ENCODE measurements around the gene LSM2. TPM values are rescaled to one million over a fixed set of nuclear protein-coding genes. Genes with fewer than 3 reads are reported as not detected.

LSM2 gene
- total and polyA plus RNA-seq, 9 of the 15 experiments (the other 6 are each of a cell fraction or from before 2014, with no cell fraction given), result 154 to 407 (median 223) TPM

GRCh38 chr6:31827286-31828079 lies 20.7 kb upstream of the LSM2 start, which contains the start of gene HSPA1B (continued):
- TF ChIP-seq HEY1 (CRISPR knock-in tag; IDR thresholded peaks at IDR 0.05; ENCODE audit: borderline replicate concordance), result peak; percentile 95
- TF ChIP-seq XRCC5 (IDR thresholded peaks at IDR 0.05; ENCODE audit: low read depth, low read length), result peak; percentile 47; the same call in 1 of the 2 replicates
- TF ChIP-seq SIRT6 (IDR thresholded peaks at IDR 0.05; ENCODE audit: low read depth, low read length), result no peak
- TF ChIP-seq SP1 (CRISPR knock-in tag; IDR thresholded peaks at IDR 0.05), result peak; percentile 97
- no peak for TF ChIP-seq ZNF253 (CRISPR knock-in tag; conservative IDR thresholded peaks at IDR 0.05)
- TF ChIP-seq RAD21 (CRISPR knock-in tag; conservative IDR thresholded peaks at IDR 0.05 in 1 of 2, IDR thresholded peaks at IDR 0.05 in 1 of 2), result peak; percentile 34 to 39; a peak in 2 of 4 replicates
- peak; percentile 57; the same call in 1 of the 2 replicates for TF ChIP-seq ZNF75A (CRISPR knock-in tag; IDR thresholded peaks at IDR 0.05)
- TF ChIP-seq MED1 (CRISPR knock-in tag; IDR thresholded peaks at IDR 0.05; ENCODE audit: borderline replicate concordance), result no peak
- TF ChIP-seq KLF6 (CRISPR knock-in tag; IDR thresholded peaks at IDR 0.05; ENCODE audit: borderline replicate concordance), result peak; percentile 62; the same call in 1 of the 2 replicates
- TF ChIP-seq NFATC3 (IDR thresholded peaks at IDR 0.05), result no peak
- peak in 1 of 2 experiments; percentile 78; a peak in 1 of 3 replicates for TF ChIP-seq CBX3 (IDR thresholded peaks at IDR 0.05; ENCODE audit: borderline replicate concordance in 1 of 2, low read length in 2 of 2)
- TF ChIP-seq THAP7 (CRISPR knock-in tag; IDR thresholded peaks at IDR 0.05), result peak; percentile 80; the same call in 1 of the 2 replicates
- TF ChIP-seq ELF2 (CRISPR knock-in tag; IDR thresholded peaks at IDR 0.05), result peak; percentile 73; the same call in 1 of the 2 replicates
- no peak for TF ChIP-seq ZNF778 (CRISPR knock-in tag; IDR thresholded peaks at IDR 0.05)
- peak; percentile 100 for TF ChIP-seq POLR2B (IDR thresholded peaks at IDR 0.05; ENCODE audit: low read depth, partially characterized antibody)
- peak; percentile 76 for TF ChIP-seq BMI1 (IDR thresholded peaks at IDR 0.05; ENCODE audit: low read length)
- peak; percentile 68 for TF ChIP-seq ZNF431 (CRISPR knock-in tag; IDR thresholded peaks at IDR 0.05)
- TF ChIP-seq, protein P1, sequence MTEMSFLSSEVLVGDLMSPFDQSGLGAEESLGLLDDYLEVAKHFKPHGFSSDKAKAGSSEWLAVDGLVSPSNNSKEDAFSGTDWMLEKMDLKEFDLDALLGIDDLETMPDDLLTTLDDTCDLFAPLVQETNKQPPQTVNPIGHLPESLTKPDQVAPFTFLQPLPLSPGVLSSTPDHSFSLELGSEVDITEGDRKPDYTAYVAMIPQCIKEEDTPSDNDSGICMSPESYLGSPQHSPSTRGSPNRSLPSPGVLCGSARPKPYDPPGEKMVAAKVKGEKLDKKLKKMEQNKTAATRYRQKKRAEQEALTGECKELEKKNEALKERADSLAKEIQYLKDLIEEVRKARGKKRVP (CRISPR knock-in tag; IDR thresholded peaks at IDR 0.05), result peak; percentile 79
- TF ChIP-seq ZNF436 (CRISPR knock-in tag; IDR thresholded peaks at IDR 0.05), result peak; percentile 69
- peak; percentile 86; the same call in 1 of the 2 replicates for TF ChIP-seq ZNF232 (CRISPR knock-in tag; IDR thresholded peaks at IDR 0.05)
- TF ChIP-seq PPARD (CRISPR knock-in tag; IDR thresholded peaks at IDR 0.05), result no peak
- peak; percentile 91 for TF ChIP-seq CHCHD3 (CRISPR knock-in tag; IDR thresholded peaks at IDR 0.05)
- peak; percentile 61 for TF ChIP-seq ZNF740 (CRISPR knock-in tag; IDR thresholded peaks at IDR 0.05)
- TF ChIP-seq ZNF740 (tag; IDR thresholded peaks at IDR 0.05), result no peak
- TF ChIP-seq RBM22 (IDR thresholded peaks at IDR 0.05; ENCODE audit: low read depth, low read length, poor library complexity, severe bottlenecking), result peak; percentile 96
- no peak for TF ChIP-seq PHF21A (IDR thresholded peaks at IDR 0.05; ENCODE audit: borderline replicate concordance, low read depth)
- TF ChIP-seq RB1 (IDR thresholded peaks at IDR 0.05; ENCODE audit: low read depth), result no peak
- 0 out of 2 replicates have a peak, but pooled peaks have one; percentile 21 for TF ChIP-seq ZNF785 (CRISPR knock-in tag; IDR thresholded peaks at IDR 0.05)
